Nephron progenitor cell (in vitro differentiated cells): ENCODE measurements around the gene APOL3.
"Not testable (repeated sequence)": the region's sequence is repeated elsewhere in the genome, so short reads cannot be mapped to it uniquely, and the experiment has no call there.

Experiments
- DNase-seq: peaks from one replicate; pipeline ENCODE4 v3.0.0; 2021
- H3K27ac Mint-ChIP-seq: 2 replicates; pipeline ENCODE4 v1.8.0; 2021; ENCODE audit warnings: mild to moderate bottlenecking, moderate library complexity, mixed read lengths
- H3K27me3 Mint-ChIP-seq: 2 replicates; pipeline ENCODE4 v1.8.0; 2021; ENCODE audit warnings: mild to moderate bottlenecking, low read depth, mixed read lengths; ENCODE audit not compliant: poor library complexity
- H3K36me3 Mint-ChIP-seq: 2 replicates; pipeline ENCODE4 v1.8.0; 2021; ENCODE audit warnings: low read depth, mixed read lengths
- H3K4me1 Mint-ChIP-seq: 2 replicates; pipeline ENCODE4 v1.8.0; 2021; ENCODE audit warnings: mixed read lengths
- H3K4me3 Mint-ChIP-seq: 2 replicates; pipeline ENCODE4 v1.8.0; 2021; ENCODE audit warnings: mild to moderate bottlenecking, moderate library complexity, mixed read lengths
- H3K9me3 Mint-ChIP-seq: 2 replicates; pipeline ENCODE4 v1.8.0; 2021; ENCODE audit warnings: mild to moderate bottlenecking, moderate library complexity, mixed read lengths
- TF ChIP-seq, protein P1 (sequence below): fragments of 200-600 bp; sonication (generic); IDR thresholded peaks from 2 replicates; pipeline ENCODE4 v1.5.0; 2021; ENCODE audit warnings: antibody characterized with exemption

Gene APOL3

GRCh38 chr22:36144886-36145541 is 15.5 kb downstream of the APOL3 start:
- Mint-ChIP-seq H3K36me3 (no peaks in the 10 kb centered on the region), H3K27ac (no peak overlapping the region)

DNA sequence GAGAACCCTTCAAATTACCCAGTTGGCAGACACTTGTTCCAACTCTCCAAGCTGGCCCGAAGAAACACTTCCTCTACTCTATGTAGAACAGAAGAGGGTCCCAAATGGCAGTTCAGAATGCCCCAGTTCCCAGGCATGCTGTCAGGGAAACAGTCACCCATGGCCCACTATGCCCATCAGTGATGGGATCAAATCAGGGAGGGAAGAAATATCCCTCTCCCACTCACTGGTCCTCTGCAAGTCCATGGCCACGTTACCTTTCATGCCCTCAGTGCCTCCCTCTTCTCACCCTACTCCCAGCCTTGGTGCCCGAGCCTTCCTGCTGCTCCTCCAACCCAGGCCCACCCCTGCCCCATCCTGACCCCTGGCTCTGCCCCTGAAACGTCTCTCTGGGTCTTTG is 16.6 kb downstream of the APOL3 start:
- H3K27me3 Mint-ChIP-seq = peaks cover 8% of the 10 kb centered on the region
- no peaks in the 10 kb centered on the region for H3K9me3 Mint-ChIP-seq
- H3K4me1 Mint-ChIP-seq = peaks cover 59% of the 10 kb centered on the region
- peak overlapping the region; percentile 40 for H3K27ac Mint-ChIP-seq
- no peak for DNase-seq
- H3K36me3 Mint-ChIP-seq = no peaks in the 10 kb centered on the region
- TF ChIP-seq, protein P1, sequence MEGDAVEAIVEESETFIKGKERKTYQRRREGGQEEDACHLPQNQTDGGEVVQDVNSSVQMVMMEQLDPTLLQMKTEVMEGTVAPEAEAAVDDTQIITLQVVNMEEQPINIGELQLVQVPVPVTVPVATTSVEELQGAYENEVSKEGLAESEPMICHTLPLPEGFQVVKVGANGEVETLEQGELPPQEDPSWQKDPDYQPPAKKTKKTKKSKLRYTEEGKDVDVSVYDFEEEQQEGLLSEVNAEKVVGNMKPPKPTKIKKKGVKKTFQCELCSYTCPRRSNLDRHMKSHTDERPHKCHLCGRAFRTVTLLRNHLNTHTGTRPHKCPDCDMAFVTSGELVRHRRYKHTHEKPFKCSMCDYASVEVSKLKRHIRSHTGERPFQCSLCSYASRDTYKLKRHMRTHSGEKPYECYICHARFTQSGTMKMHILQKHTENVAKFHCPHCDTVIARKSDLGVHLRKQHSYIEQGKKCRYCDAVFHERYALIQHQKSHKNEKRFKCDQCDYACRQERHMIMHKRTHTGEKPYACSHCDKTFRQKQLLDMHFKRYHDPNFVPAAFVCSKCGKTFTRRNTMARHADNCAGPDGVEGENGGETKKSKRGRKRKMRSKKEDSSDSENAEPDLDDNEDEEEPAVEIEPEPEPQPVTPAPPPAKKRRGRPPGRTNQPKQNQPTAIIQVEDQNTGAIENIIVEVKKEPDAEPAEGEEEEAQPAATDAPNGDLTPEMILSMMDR = no peak
- H3K4me3 Mint-ChIP-seq = no peak overlapping the region

More at GRCh38 chr22:36144886-36145541, 15.5 kb downstream of the APOL3 start:
- peaks cover 55% of the 10 kb centered on the region for H3K4me1 Mint-ChIP-seq
- peaks cover 8% of the 10 kb centered on the region for H3K27me3 Mint-ChIP-seq
- TF ChIP-seq, protein P1 = peak; percentile 80
- no peak overlapping the region for H3K4me3 Mint-ChIP-seq
- DNase-seq = peak; percentile 59
- H3K9me3 Mint-ChIP-seq = no peaks in the 10 kb centered on the region

DNA sequence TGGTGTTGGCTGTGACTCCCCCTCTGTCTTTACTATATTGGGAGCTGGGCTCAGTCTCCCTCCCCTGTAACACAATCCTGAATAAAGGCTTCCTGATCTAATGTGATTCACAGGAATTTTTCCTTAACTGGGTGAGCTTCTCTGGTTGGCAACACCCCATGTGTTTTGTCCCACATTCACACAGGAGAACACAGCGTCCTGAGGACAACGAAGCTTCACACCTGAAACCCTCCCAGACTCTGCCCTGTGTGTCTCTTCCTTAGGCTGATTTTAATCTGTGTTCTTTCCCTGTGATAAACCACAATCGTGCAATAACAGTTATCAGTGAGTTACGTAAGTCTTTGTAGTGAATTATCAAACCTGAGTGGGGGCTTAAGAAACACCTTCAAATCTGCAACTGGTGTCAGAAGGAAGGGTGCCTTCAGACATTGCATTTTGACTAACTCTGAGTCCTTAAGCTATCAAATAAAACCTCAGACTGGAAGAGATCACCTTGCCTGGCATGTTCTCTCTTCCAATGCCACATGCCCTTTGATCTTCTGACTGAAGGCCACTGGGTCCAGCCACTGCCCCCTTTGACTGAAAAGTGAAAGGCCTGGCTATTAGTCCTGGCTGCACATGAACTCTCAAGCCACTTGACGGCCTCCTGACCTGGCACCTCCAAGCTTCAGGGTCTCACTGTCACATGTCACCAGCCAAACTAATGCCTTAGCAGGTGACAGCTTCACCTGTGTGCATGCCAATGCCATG is 17.3 kb downstream of the APOL3 start:
- Mint-ChIP-seq H3K27me3 (peaks cover 8% of the 10 kb centered on the region), H3K27ac (peak overlapping the region; percentile 26), H3K4me1 (peaks cover 55% of the 10 kb centered on the region), H3K9me3 (no peaks in the 10 kb centered on the region), H3K36me3 (no peaks in the 10 kb centered on the region), H3K4me3 (no peak overlapping the region)
- no peak for DNase-seq
- TF ChIP-seq, protein P1 = no peak

GRCh38 chr22:36141481-36141880 is 19.1 kb downstream of the APOL3 start:
- H3K9me3 Mint-ChIP-seq = no peaks in the 10 kb centered on the region
- DNase-seq = no peak
- TF ChIP-seq, protein P1 = no peak
- H3K4me3 Mint-ChIP-seq = no peak overlapping the region
- no peaks in the 10 kb centered on the region for H3K36me3 Mint-ChIP-seq
- H3K27ac Mint-ChIP-seq = no peak overlapping the region
- peaks cover 38% of the 10 kb centered on the region for H3K4me1 Mint-ChIP-seq
- peaks cover 8% of the 10 kb centered on the region for H3K27me3 Mint-ChIP-seq

- H3K27ac Mint-ChIP-seq, H3K36me3 Mint-ChIP-seq, H3K4me3 Mint-ChIP-seq, DNase-seq, H3K9me3 Mint-ChIP-seq: not testable (repeated sequence)
- H3K4me1 Mint-ChIP-seq = peaks cover 29% of the 10 kb centered on the region
- peaks cover 18% of the 10 kb centered on the region for H3K27me3 Mint-ChIP-seq
Observed at GRCh38 chr22:36138709-36139108, 21.8 kb downstream of the APOL3 start.

- Mint-ChIP-seq H3K4me1 (peaks cover 31% of the 10 kb centered on the region), H3K27me3 (peaks cover 22% of the 10 kb centered on the region), H3K4me3 (no peak overlapping the region), H3K36me3 (no peaks in the 10 kb centered on the region), H3K9me3 (no peaks in the 10 kb centered on the region), H3K27ac (no peak overlapping the region)
- DNase-seq = no peak
- TF ChIP-seq, protein P1 = no peak
Observed at GRCh38 chr22:36136988-36137387, 23.6 kb downstream of the APOL3 start.
